ENCODE data around the gene CCDC88A. TPM values are rescaled to one million over a fixed set of nuclear protein-coding genes. Genes with fewer than 3 reads are reported as not detected.
"Not testable (repeated sequence)": the region's sequence is repeated elsewhere in the genome, so short reads cannot be mapped to it uniquely, and the experiment has no call there.

The CCDC88A gene
- total RNA-seq, 2 experiments from 2014 or later = 14.8 to 15.8 TPM

GRCh38 chr2:55361465-55362189 is 58.0 kb downstream of the CCDC88A start:
- no peak overlapping the region for H3K4me3 Mint-ChIP-seq
- no peak for ATAC-seq
- no peak for TF ChIP-seq CTCF (IDR thresholded peaks at IDR 0.05)

GRCh38 chr2:55358451-55358850 is 61.2 kb downstream of the CCDC88A start:
- DNase-seq (no peak), ATAC-seq (no peak)
- ChIA-PET POLR2A (no interaction called here), CTCF (no interaction called here)
- no peaks in the 10 kb centered on the region for H3K36me3 Mint-ChIP-seq (ENCODE audit: low read depth)
- no peaks in the 10 kb centered on the region for H3K27me3 Mint-ChIP-seq
- no peak overlapping the region for H3K4me3 Mint-ChIP-seq
- H3K9me3 Mint-ChIP-seq = no peaks in the 10 kb centered on the region
- no peaks in the 10 kb centered on the region for H3K4me1 Mint-ChIP-seq (ENCODE audit: low read depth)
- H3K27ac Mint-ChIP-seq = no peak overlapping the region
- intact Hi-C loops (cut with micrococcal nuclease) = no loop called here
- no peak for TF ChIP-seq CTCF (IDR thresholded peaks at IDR 0.05)

More at GRCh38 chr2:55361465-55362189, 58.0 kb downstream of the CCDC88A start:
- DNase-seq = no peak
- Mint-ChIP-seq H3K36me3 (ENCODE audit: low read depth) (no peaks in the 10 kb centered on the region), H3K27ac (no peak overlapping the region), H3K9me3 (no peaks in the 10 kb centered on the region), H3K27me3 (no peaks in the 10 kb centered on the region), H3K4me1 (ENCODE audit: low read depth) (no peaks in the 10 kb centered on the region)
- CTCF ChIA-PET = interaction anchor here (0.7 kb wide), 1 partner anchor 8 kb away, joined by 3 read pairs; no protein-coding TSS in a partner anchor
- intact Hi-C loops (cut with micrococcal nuclease) = no loop called here
- POLR2A ChIA-PET = interaction anchor here (0.6 kb wide), 1 partner anchor 237 kb away, joined by 3 read pairs; no protein-coding TSS in a partner anchor

GRCh38 chr2:55357927-55358326 is 61.7 kb downstream of the CCDC88A start:
- H3K9me3 Mint-ChIP-seq = no peaks in the 10 kb centered on the region
- no peaks in the 10 kb centered on the region for H3K4me1 Mint-ChIP-seq (ENCODE audit: low read depth)
- ATAC-seq = no peak
- no peaks in the 10 kb centered on the region for H3K36me3 Mint-ChIP-seq (ENCODE audit: low read depth)
- DNase-seq = no peak
- H3K27ac Mint-ChIP-seq = no peak overlapping the region
- H3K4me3 Mint-ChIP-seq = no peak overlapping the region
- ChIA-PET POLR2A (no interaction called here), CTCF (no interaction called here)
- H3K27me3 Mint-ChIP-seq = no peaks in the 10 kb centered on the region
- intact Hi-C loops (cut with micrococcal nuclease) = no loop called here
- no peak for TF ChIP-seq CTCF (IDR thresholded peaks at IDR 0.05)

GRCh38 chr2:55357164-55357563 is 62.5 kb downstream of the CCDC88A start:
- Mint-ChIP-seq H3K4me1 (ENCODE audit: low read depth) (no peaks in the 10 kb centered on the region), H3K36me3 (ENCODE audit: low read depth) (no peaks in the 10 kb centered on the region), H3K4me3 (no peak overlapping the region), H3K27ac (no peak overlapping the region), H3K27me3 (no peaks in the 10 kb centered on the region), H3K9me3 (no peaks in the 10 kb centered on the region)
- ATAC-seq (no peak), DNase-seq (no peak)
- CTCF ChIA-PET = interaction anchor here (1.0 kb wide), 1 partner anchor 8 kb away, joined by 3 read pairs; no protein-coding TSS in a partner anchor
- POLR2A ChIA-PET = no interaction called here
- TF ChIP-seq CTCF (IDR thresholded peaks at IDR 0.05) = no peak
- intact Hi-C loops (cut with micrococcal nuclease) = no loop called here

GRCh38 chr2:55356136-55356535 is 63.5 kb downstream of the CCDC88A start:
- POLR2A ChIA-PET; ATAC-seq; DNase-seq; H3K27me3 Mint-ChIP-seq; H3K27ac Mint-ChIP-seq; intact Hi-C loops (cut with micrococcal nuclease); H3K4me1 Mint-ChIP-seq (ENCODE audit: low read depth); H3K4me3 Mint-ChIP-seq; H3K36me3 Mint-ChIP-seq (ENCODE audit: low read depth); H3K9me3 Mint-ChIP-seq: not testable (repeated sequence)
- CTCF ChIA-PET = interaction anchor here (1.0 kb wide), 1 partner anchor 9 kb away, joined by 3 read pairs; no protein-coding TSS in a partner anchor
